Left ventricle myocardium superior (tissue), 1 donor: Measurements from ENCODE around the gene GPRC5B. TPM values are rescaled to one million over a fixed set of nuclear protein-coding genes. Genes with fewer than 3 reads are reported as not detected.

Experiments used
- ATAC-seq: fragments of 200-7000 bp; cut with Tn5 transposase; one replicate; pipeline ENCODE4 v1.9.1; 2020; ENCODE audit warnings: mild to moderate bottlenecking, moderate library complexity
- DNase-seq: peaks from one replicate; pipeline ENCODE4 v3.0.0-alpha.2; 2020
- intact Hi-C: fragments of 100-400 bp; cut with micrococcal nuclease; formaldehyde crosslinking; loops from one replicate; pipeline ENCODE4 v1.11.0; 2022
- total RNA-seq: library from RNA; stranded (reverse); fragmentation: NEBNext Ultra II Directional; extraction: Animal tissue kit (Norgen Biotek cat#: 25700); gene quantifications from one replicate; pipeline ENCODE4 v1.2.1, GENCODE V29; 2021
- donor health status: DM: no; HTN: yes; CAD: no; lungs with severe emphysema.

The GPRC5B gene
- total RNA-seq, 1 donor from 2014 or later = 103 TPM

GRCh38 chr16:19901164-19901563, 16.5 kb upstream of the GPRC5B start:
- intact Hi-C loops = no loop called here
- no peak for DNase-seq
- ATAC-seq = no peak

GRCh38 chr16:19899605-19899955, 14.9 kb upstream of the GPRC5B start:
- no peak for DNase-seq
- intact Hi-C loops = no loop called here
- no peak for ATAC-seq

- intact Hi-C loops = no loop called here
- DNase-seq (no peak), ATAC-seq (peak; percentile 52)
Observed at GRCh38 chr16:19898924-19899604, 14.4 kb upstream of the GPRC5B start.

- no peak for ATAC-seq
- intact Hi-C loops = no loop called here
- no peak for DNase-seq
Observed at GRCh38 chr16:19898166-19898565, 13.5 kb upstream of the GPRC5B start.

- DNase-seq (no peak), ATAC-seq (no peak)
- intact Hi-C loops = no loop called here
Observed at GRCh38 chr16:19896951-19897350, 12.3 kb upstream of the GPRC5B start.

GRCh38 chr16:19894586-19894985, 9.9 kb upstream of the GPRC5B start:
- ATAC-seq = no peak
- no peak for DNase-seq
- intact Hi-C loops = no loop called here

- no peak for DNase-seq
Observed at GRCh38 chr16:19892902-19893301, 8.3 kb upstream of the GPRC5B start.

GRCh38 chr16:19890901-19891300, 6.3 kb upstream of the GPRC5B start:
- DNase-seq (no peak), ATAC-seq (no peak)

More at GRCh38 chr16:19892902-19893301, 8.3 kb upstream of the GPRC5B start:
- intact Hi-C loops = no loop called here
- no peak for ATAC-seq

GRCh38 chr16:19888834-19889233, 4.2 kb upstream of the GPRC5B start:
- DNase-seq (no peak), ATAC-seq (no peak)
- intact Hi-C loops = no loop called here

More at GRCh38 chr16:19890901-19891300, 6.3 kb upstream of the GPRC5B start:
- intact Hi-C loops = no loop called here

GRCh38 chr16:19886073-19886941, 1.7 kb upstream of the GPRC5B start:
- DNase-seq (peak; percentile 84), ATAC-seq (peak; percentile 43)
- intact Hi-C loops = loop anchor here (1.0 kb wide), 1 partner anchor 285 kb away; no protein-coding TSS in a partner anchor

GRCh38 chr16:19885451-19886072, 914 bp upstream of the GPRC5B start:
- intact Hi-C loops = loop anchor here (1.0 kb wide), 1 partner anchor 284 kb away; no protein-coding TSS in a partner anchor
- ATAC-seq (peak; percentile 18), DNase-seq (peak; percentile 52)

GRCh38 chr16:19883966-19884485, 622 bp downstream of the GPRC5B start:
- intact Hi-C loops = no loop called here
- peak; percentile 41 for ATAC-seq
- peak; percentile 53 for DNase-seq

- DNase-seq = peak; percentile 74
- intact Hi-C loops = no loop called here
Observed at GRCh38 chr16:19883296-19883965, 1.2 kb downstream of the GPRC5B start.

GRCh38 chr16:19882646-19883045, 2.0 kb downstream of the GPRC5B start:
- DNase-seq = no peak
- no peak for ATAC-seq
- intact Hi-C loops = no loop called here

More at GRCh38 chr16:19883296-19883965, 1.2 kb downstream of the GPRC5B start:
- ATAC-seq = peak; percentile 70

GRCh38 chr16:19882186-19882585, 2.5 kb downstream of the GPRC5B start:
- DNase-seq = no peak
- no peak for ATAC-seq
- intact Hi-C loops = no loop called here

- intact Hi-C loops = no loop called here
- DNase-seq (no peak), ATAC-seq (no peak)
Observed at GRCh38 chr16:19881783-19882182, 2.9 kb downstream of the GPRC5B start.

GRCh38 chr16:19881028-19881427, 3.6 kb downstream of the GPRC5B start:
- DNase-seq (no peak), ATAC-seq (no peak)
- intact Hi-C loops = no loop called here

- DNase-seq = peak; percentile 48
- intact Hi-C loops = no loop called here
- peak; percentile 28 for ATAC-seq
Observed at GRCh38 chr16:19879241-19879792, 5.3 kb downstream of the GPRC5B start.

GRCh38 chr16:19878757-19879156, 5.9 kb downstream of the GPRC5B start:
- no peak for DNase-seq
- intact Hi-C loops = no loop called here
- no peak for ATAC-seq
